Uterine smooth muscle cell (primary cell): ENCODE data around the gene CACNA1A. TPM values are rescaled to one million over a fixed set of nuclear protein-coding genes. Genes with fewer than 3 reads are reported as not detected.

Experiments
- total RNA-seq: library from RNA; depleted of rRNA; stranded (reverse); fragments of >200 nt; gene quantifications from 2 replicates; pipeline ENCODE4 v1.2.3, GENCODE V29; 2014

The CACNA1A gene
- total RNA-seq, result 10.1 and 18.1 TPM in 2 replicates

GRCh38 chr19:13506471-13506820 is at the start of gene CACNA1A:
TSS of gene CACNA1A (minus strand) at chr19:13506479. CDS start at chr19:13506224, 255 bp downstream.

